HEK293T (cell line): ENCODE results near the gene FAM81A.

Experiments
- FOXM1 ChIP-seq: fragments of 450-650 bp; IDR thresholded peaks from 2 replicates; pipeline ENCODE4 v1.6.1; 2017; ENCODE audit warnings: mild to moderate bottlenecking, borderline replicate concordance
- PKNOX1 ChIP-seq: fragments of 450-650 bp; IDR thresholded peaks from 2 replicates; pipeline ENCODE4 v1.6.1; 2016
- TARDBP ChIP-seq: fragments of 450-650 bp; IDR thresholded peaks from 2 replicates; pipeline ENCODE4 v1.6.1; 2016

GRCh38 chr15:59410391-59410896, 27.5 kb upstream of the FAM81A start:
- TF ChIP-seq FOXM1 (no peak), TARDBP (no peak), PKNOX1 (no peak)
